ENCODE results near the gene EFS. TPM values are rescaled to one million over a fixed set of nuclear protein-coding genes. Genes with fewer than 3 reads are reported as not detected.

EFS gene
- total RNA-seq, 4 donors from 2014 or later = 10.6 to 22.6 (median 14.6) TPM

- TF ChIP-seq CTCF (IDR thresholded peaks at IDR 0.05) (no peak), POLR2AphosphoS5 (IDR thresholded peaks at IDR 0.05) (no peak), EP300 (IDR thresholded peaks at IDR 0.05) (no peak), POLR2A (IDR thresholded peaks at IDR 0.05) (no peak)
- H3K9me3 ChIP-seq = no peaks in the 10 kb centered on the region
- H3K4me1 ChIP-seq = peaks cover 0 to 48% (median 24%) of the 10 kb centered on the region in 3 donors
- H3K27ac ChIP-seq = no peak overlapping the region
- H3K36me3 ChIP-seq = peaks cover 0 to 52% of the 10 kb centered on the region in 2 donors
- H3K27me3 ChIP-seq = no peaks in the 10 kb centered on the region
- no peak for ATAC-seq
- H3K4me3 ChIP-seq = no peak overlapping the region
- WGBS, 2 donors (ENCODE audit: low coverage in 1 of 2) = 100% methylated on average over 1 of the region's 1 CpG; no CpG with 5 or more reads in 1 of the 2 donors
These were observed 54.4 kb downstream of the EFS start for GRCh38 chr14:23310546-23310945.

- no peak overlapping the region for H3K4me3 ChIP-seq
- WGBS, 2 donors (ENCODE audit: low coverage in 1 of 2) = 69 to 80% methylated on average over 6 to 12 of the region's 17 CpGs
- H3K27ac ChIP-seq = peak overlapping the region in 2 of 4 donors; percentile 90
- no peaks in the 10 kb centered on the region for H3K9me3 ChIP-seq
- peaks cover 0 to 52% of the 10 kb centered on the region in 2 donors for H3K36me3 ChIP-seq
- TF ChIP-seq CTCF (IDR thresholded peaks at IDR 0.05) = no peak
- no peak for TF ChIP-seq EP300 (IDR thresholded peaks at IDR 0.05)
- TF ChIP-seq POLR2A (IDR thresholded peaks at IDR 0.05) = no peak
- H3K27me3 ChIP-seq = no peaks in the 10 kb centered on the region
- ATAC-seq = no peak
- H3K4me1 ChIP-seq = peaks cover 0 to 55% (median 24%) of the 10 kb centered on the region in 3 donors
These were observed 56.1 kb downstream of the EFS start for GRCh38 chr14:23308721-23309445.

GRCh38 chr14:23307687-23308644 is 57.0 kb downstream of the EFS start:
- H3K27ac ChIP-seq = peak overlapping the region in 3 of 4 donors; percentile 90 to 95 (median 90)
- no peak for ATAC-seq
- no peak for TF ChIP-seq CTCF (IDR thresholded peaks at IDR 0.05)
- TF ChIP-seq POLR2A (IDR thresholded peaks at IDR 0.05) = no peak
- no peak for TF ChIP-seq POLR2AphosphoS5 (IDR thresholded peaks at IDR 0.05)
- no peak for TF ChIP-seq EP300 (IDR thresholded peaks at IDR 0.05)
- H3K4me3 ChIP-seq = peak overlapping the region in 1 of 2 donors; percentile 81
- peaks cover 0 to 62% (median 24%) of the 10 kb centered on the region in 3 donors for H3K4me1 ChIP-seq
- 75% methylated on average over 12 of the region's 22 CpGs; no CpG with 5 or more reads in 1 of the 2 donors for WGBS, 2 donors (ENCODE audit: low coverage in 1 of 2)
- H3K9me3 ChIP-seq = no peaks in the 10 kb centered on the region
- H3K36me3 ChIP-seq = peaks cover 0 to 52% of the 10 kb centered on the region in 2 donors
- H3K27me3 ChIP-seq = no peaks in the 10 kb centered on the region

- Histone ChIP-seq H3K4me1 (peaks cover 0 to 67% (median 24%) of the 10 kb centered on the region in 3 donors), H3K27me3 (no peaks in the 10 kb centered on the region), H3K27ac (peak overlapping the region; percentile 57 to 95 (median 90)), H3K4me3 (peak overlapping the region; percentile 51 to 81), H3K36me3 (peaks cover 0 to 46% of the 10 kb centered on the region in 2 donors), H3K9me3 (no peaks in the 10 kb centered on the region)
- TF ChIP-seq POLR2AphosphoS5 (IDR thresholded peaks at IDR 0.05) (no peak), CTCF (IDR thresholded peaks at IDR 0.05) (no peak), POLR2A (IDR thresholded peaks at IDR 0.05) (no peak), EP300 (IDR thresholded peaks at IDR 0.05) (no peak)
- whole genome bisulfite sequencing, 2 donors (ENCODE audit: low coverage in 1 of 2) = 0 to 5% methylated on average over 3 to 5 of the region's 5 CpGs
- no peak for ATAC-seq
These were observed 57.8 kb downstream of the EFS start for GRCh38 chr14:23307146-23307530.

All from gastroesophageal sphincter (tissue), 4 donors.